Ectodermal cell (in vitro differentiated cells): ENCODE measurements around the gene ST8SIA5.

Source experiments
- H3K27ac ChIP-seq: 2 replicates; pipeline ENCODE4 v1.7.0; 2013; ENCODE audit warnings: mild to moderate bottlenecking, low read depth, low read length; ENCODE audit not compliant: insufficient read depth, poor library complexity, severe bottlenecking
- H3K27me3 ChIP-seq: 2 replicates; pipeline ENCODE4 v1.7.0; 2013; ENCODE audit warnings: mild to moderate bottlenecking, low read length; ENCODE audit not compliant: insufficient read depth, control insufficient read depth, poor library complexity, severe bottlenecking
- H3K36me3 ChIP-seq: one replicate; pipeline ENCODE4 v1.7.0; 2013; ENCODE audit warnings: low read length; ENCODE audit not compliant: control insufficient read depth, insufficient read depth
- H3K4me1 ChIP-seq: one replicate; pipeline ENCODE4 v1.7.0; 2013; ENCODE audit warnings: low read length; ENCODE audit not compliant: control insufficient read depth, insufficient read depth
- H3K4me3 ChIP-seq: 2 replicates; pipeline ENCODE4 v1.7.0; 2013; ENCODE audit warnings: low read depth, low read length, control low read depth; ENCODE audit not compliant: insufficient read depth
- H3K9me3 ChIP-seq: 2 replicates; pipeline ENCODE4 v1.7.0; 2013; ENCODE audit warnings: mild to moderate bottlenecking, low read length, moderate library complexity; ENCODE audit not compliant: control insufficient read depth
- WGBS, 2 experiments: methylation state at CpG; one replicate each; pipeline ENCODE4 v1.1.7; 2013; ENCODE audit warnings: missing lambda C conversion rate in 2 of 2; 5-methylcytosine and 5-hydroxymethylcytosine counted together

Gene ST8SIA5

GRCh38 chr18:46678785-46679399 lies 78.0 kb downstream of the ST8SIA5 start:
- Histone ChIP-seq H3K4me1 (no peaks in the 10 kb centered on the region), H3K36me3 (no peaks in the 10 kb centered on the region), H3K27ac (no peak overlapping the region), H3K9me3 (no peaks in the 10 kb centered on the region), H3K4me3 (no peak overlapping the region), H3K27me3 (no peaks in the 10 kb centered on the region)
- WGBS, 2 experiments = 92% methylated on average over 10 of the region's 10 CpGs

GRCh38 chr18:46678041-46678440 lies 78.8 kb downstream of the ST8SIA5 start:
- H3K27me3 ChIP-seq = no peaks in the 10 kb centered on the region
- H3K36me3 ChIP-seq = no peaks in the 10 kb centered on the region
- H3K4me3 ChIP-seq = no peak overlapping the region
- WGBS, 2 experiments = 72 to 77% methylated on average over 3 of the region's 3 CpGs
- H3K27ac ChIP-seq = no peak overlapping the region
- no peaks in the 10 kb centered on the region for H3K4me1 ChIP-seq
- no peaks in the 10 kb centered on the region for H3K9me3 ChIP-seq

GRCh38 chr18:46677611-46678010 lies 79.2 kb downstream of the ST8SIA5 start:
- no peaks in the 10 kb centered on the region for H3K36me3 ChIP-seq
- H3K27me3 ChIP-seq = no peaks in the 10 kb centered on the region
- H3K4me3 ChIP-seq = no peak overlapping the region
- no peaks in the 10 kb centered on the region for H3K4me1 ChIP-seq
- no peaks in the 10 kb centered on the region for H3K9me3 ChIP-seq
- no peak overlapping the region for H3K27ac ChIP-seq
- 84 to 86% methylated on average over 2 of the region's 2 CpGs for WGBS, 2 experiments

- Histone ChIP-seq H3K9me3 (no peaks in the 10 kb centered on the region), H3K4me3 (no peak overlapping the region), H3K36me3 (no peaks in the 10 kb centered on the region), H3K27me3 (no peaks in the 10 kb centered on the region), H3K27ac (no peak overlapping the region), H3K4me1 (no peaks in the 10 kb centered on the region)
- 81 to 82% methylated on average over 15 of the region's 15 CpGs for WGBS, 2 experiments
Measured at GRCh38 chr18:46676182-46676835, 80.5 kb downstream of the ST8SIA5 start.

GRCh38 chr18:46675112-46675511 lies 81.7 kb downstream of the ST8SIA5 start:
- Histone ChIP-seq H3K9me3 (no peaks in the 10 kb centered on the region), H3K4me3 (no peak overlapping the region), H3K4me1 (no peaks in the 10 kb centered on the region), H3K36me3 (no peaks in the 10 kb centered on the region), H3K27me3 (no peaks in the 10 kb centered on the region), H3K27ac (no peak overlapping the region)
- 71 to 93% methylated on average over 1 of the region's 1 CpG for WGBS, 2 experiments

- Histone ChIP-seq H3K9me3 (no peaks in the 10 kb centered on the region), H3K27ac (no peak overlapping the region), H3K4me1 (no peaks in the 10 kb centered on the region), H3K27me3 (no peaks in the 10 kb centered on the region), H3K4me3 (no peak overlapping the region), H3K36me3 (no peaks in the 10 kb centered on the region)
- WGBS, 2 experiments = 84 to 89% methylated on average over 6 of the region's 6 CpGs
Measured at GRCh38 chr18:46672062-46672970, 84.5 kb downstream of the ST8SIA5 start.

- Histone ChIP-seq H3K27ac (no peak overlapping the region), H3K27me3 (no peaks in the 10 kb centered on the region), H3K4me3 (no peak overlapping the region), H3K9me3 (no peaks in the 10 kb centered on the region), H3K36me3 (no peaks in the 10 kb centered on the region), H3K4me1 (no peaks in the 10 kb centered on the region)
- WGBS, 2 experiments = 80% methylated on average over 6 of the region's 6 CpGs
Measured at GRCh38 chr18:46668694-46669093, 88.2 kb downstream of the ST8SIA5 start.

GRCh38 chr18:46668135-46668534 lies 88.7 kb downstream of the ST8SIA5 start:
- H3K9me3 ChIP-seq = no peaks in the 10 kb centered on the region
- H3K27me3 ChIP-seq = no peaks in the 10 kb centered on the region
- H3K27ac ChIP-seq = no peak overlapping the region
- no peaks in the 10 kb centered on the region for H3K4me1 ChIP-seq
- H3K36me3 ChIP-seq = no peaks in the 10 kb centered on the region
- 80 to 81% methylated on average over 11 of the region's 11 CpGs for WGBS, 2 experiments
- H3K4me3 ChIP-seq = no peak overlapping the region

- WGBS, 2 experiments = 93 to 94% methylated on average over 1 of the region's 1 CpG
- no peak overlapping the region for H3K27ac ChIP-seq
- H3K9me3 ChIP-seq = no peaks in the 10 kb centered on the region
Measured at GRCh38 chr18:46663539-46663938, 93.3 kb downstream of the ST8SIA5 start.

More at GRCh38 chr18:46663539-46663938, 93.3 kb downstream of the ST8SIA5 start:
- H3K4me3 ChIP-seq = no peak overlapping the region
- H3K27me3 ChIP-seq = no peaks in the 10 kb centered on the region
- H3K4me1 ChIP-seq = no peaks in the 10 kb centered on the region
- H3K36me3 ChIP-seq = no peaks in the 10 kb centered on the region
